Measurements from ENCODE around the gene BOC.
"Not testable (repeated sequence)": the region's sequence is repeated elsewhere in the genome, so short reads cannot be mapped to it uniquely, and the experiment has no call there.

The BOC gene

GRCh38 chr3:113171675-113172300 lies 39.6 kb upstream of the BOC start:
- not testable (repeated sequence) for H3K27ac ChIP-seq (ENCODE audit: low read length); H3K4me3 ChIP-seq (ENCODE audit: low read length); H3K4me1 ChIP-seq (ENCODE audit: insufficient read depth, low read length); H3K27me3 ChIP-seq (ENCODE audit: insufficient read depth, low read length); H3K9me3 ChIP-seq (ENCODE audit: insufficient read depth, low read depth, low read length); H3K9ac ChIP-seq (ENCODE audit: low read depth, low read length); H3K36me3 ChIP-seq (ENCODE audit: insufficient read depth, low read depth, low read length)

GRCh38 chr3:113173102-113173501 lies 38.3 kb upstream of the BOC start:
- H3K4me1 ChIP-seq (ENCODE audit: insufficient read depth, low read length): peaks cover 3% of the 10 kb centered on the region; the same call in 1 of the 2 replicates
- no peak overlapping the region for H3K9ac ChIP-seq (ENCODE audit: low read depth, low read length)
- H3K27ac ChIP-seq (ENCODE audit: low read length): no peak overlapping the region
- no peak overlapping the region for H3K4me3 ChIP-seq (ENCODE audit: low read length)
- no peaks in the 10 kb centered on the region for H3K36me3 ChIP-seq (ENCODE audit: insufficient read depth, low read depth, low read length)
- H3K27me3 ChIP-seq (ENCODE audit: insufficient read depth, low read length): no peaks in the 10 kb centered on the region
- no peaks in the 10 kb centered on the region for H3K9me3 ChIP-seq (ENCODE audit: insufficient read depth, low read depth, low read length)

DNA sequence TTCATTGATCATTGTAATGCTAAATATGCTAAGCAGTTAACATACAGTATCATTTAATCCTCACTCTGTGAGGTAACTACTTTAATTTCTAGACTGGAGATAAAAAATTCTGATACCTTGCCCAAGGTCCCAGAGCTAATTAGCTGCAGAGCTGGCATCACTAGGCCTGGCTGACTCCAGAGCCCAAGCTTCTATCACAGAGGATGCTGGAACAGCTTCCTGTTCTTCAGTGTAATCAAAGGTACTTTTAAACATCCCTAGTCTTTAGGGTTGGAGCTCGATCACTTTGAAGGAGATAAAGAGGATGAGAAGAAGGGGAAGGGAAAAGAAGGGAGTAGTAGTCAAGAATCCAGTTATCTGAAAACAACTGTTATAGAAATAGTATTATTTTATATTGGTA lies 37.1 kb upstream of the BOC start:
- H3K4me1 ChIP-seq (ENCODE audit: insufficient read depth, low read length): peaks cover 3% of the 10 kb centered on the region; the same call in 1 of the 2 replicates
- H3K4me3 ChIP-seq (ENCODE audit: low read length): no peak overlapping the region
- no peaks in the 10 kb centered on the region for H3K36me3 ChIP-seq (ENCODE audit: insufficient read depth, low read depth, low read length)
- H3K27me3 ChIP-seq (ENCODE audit: insufficient read depth, low read length): no peaks in the 10 kb centered on the region
- H3K27ac ChIP-seq (ENCODE audit: low read length): no peak overlapping the region
- no peak overlapping the region for H3K9ac ChIP-seq (ENCODE audit: low read depth, low read length)
- H3K9me3 ChIP-seq (ENCODE audit: insufficient read depth, low read depth, low read length): no peaks in the 10 kb centered on the region

- Histone ChIP-seq H3K36me3 (ENCODE audit: insufficient read depth, low read depth, low read length) (no peaks in the 10 kb centered on the region), H3K27me3 (ENCODE audit: insufficient read depth, low read length) (no peaks in the 10 kb centered on the region), H3K9ac (ENCODE audit: low read depth, low read length) (no peak overlapping the region), H3K4me3 (ENCODE audit: low read length) (no peak overlapping the region), H3K9me3 (ENCODE audit: insufficient read depth, low read depth, low read length) (no peaks in the 10 kb centered on the region), H3K27ac (ENCODE audit: low read length) (no peak overlapping the region), H3K4me1 (ENCODE audit: insufficient read depth, low read length) (peaks cover 3% of the 10 kb centered on the region; the same call in 1 of the 2 replicates)
Observed at GRCh38 chr3:113174801-113175485, 36.4 kb upstream of the BOC start.

DNA sequence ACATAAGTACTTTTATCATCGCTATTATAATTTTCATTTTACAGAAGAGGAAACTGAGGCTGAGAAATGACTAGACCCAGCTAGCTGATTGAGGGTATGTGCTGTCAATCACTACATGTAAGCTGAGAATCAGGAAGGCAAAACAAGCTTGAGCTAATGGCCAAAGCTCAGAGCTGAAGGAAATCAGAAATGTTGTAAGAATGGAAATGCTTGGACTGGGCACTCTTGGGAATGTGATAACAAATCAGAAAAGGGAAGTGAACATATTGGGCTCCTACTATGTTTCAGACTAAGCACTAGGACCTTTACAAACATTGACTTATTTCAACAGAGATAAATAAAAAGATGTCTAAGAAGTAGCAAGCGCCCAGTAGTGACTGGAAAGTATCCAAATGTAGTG lies 33.8 kb upstream of the BOC start:
- Histone ChIP-seq H3K9ac (ENCODE audit: low read depth, low read length) (no peak overlapping the region), H3K4me1 (ENCODE audit: insufficient read depth, low read length) (peaks cover 7% of the 10 kb centered on the region; the same call in 1 of the 2 replicates), H3K4me3 (ENCODE audit: low read length) (no peak overlapping the region), H3K27ac (ENCODE audit: low read length) (no peak overlapping the region), H3K9me3 (ENCODE audit: insufficient read depth, low read depth, low read length) (no peaks in the 10 kb centered on the region), H3K36me3 (ENCODE audit: insufficient read depth, low read depth, low read length) (no peaks in the 10 kb centered on the region), H3K27me3 (ENCODE audit: insufficient read depth, low read length) (no peaks in the 10 kb centered on the region)

DNA sequence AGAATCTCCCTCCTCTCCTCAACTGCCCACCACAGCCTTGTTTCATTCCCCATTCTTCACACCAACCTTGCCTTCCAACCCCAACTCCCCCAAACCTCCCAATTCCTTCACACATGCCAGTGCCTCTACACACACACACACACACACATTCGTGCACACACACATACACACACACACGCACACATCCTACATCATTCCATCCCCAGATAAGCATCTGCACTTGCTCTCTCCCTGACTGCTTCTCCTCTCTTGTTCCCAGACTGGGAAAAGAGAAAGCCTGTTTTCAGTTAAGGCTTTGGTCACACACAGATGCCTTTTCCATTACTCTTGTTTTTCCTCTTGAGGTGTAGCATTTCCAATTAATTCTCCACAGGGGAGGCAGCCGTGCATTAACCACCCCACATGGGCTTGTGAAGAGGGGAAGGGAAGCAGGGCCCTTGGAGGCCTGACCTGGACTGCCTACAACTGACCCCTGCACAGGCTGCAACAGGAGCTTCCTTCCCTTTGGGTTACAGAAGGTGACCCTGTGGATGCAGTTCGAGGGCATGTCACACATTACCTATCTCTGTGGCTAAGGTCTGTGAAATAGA lies 32.0 kb upstream of the BOC start:
- H3K9ac ChIP-seq (ENCODE audit: low read depth, low read length): no peak overlapping the region
- no peaks in the 10 kb centered on the region for H3K36me3 ChIP-seq (ENCODE audit: insufficient read depth, low read depth, low read length)
- no peaks in the 10 kb centered on the region for H3K27me3 ChIP-seq (ENCODE audit: insufficient read depth, low read length)
- peaks cover 7% of the 10 kb centered on the region; the same call in 1 of the 2 replicates for H3K4me1 ChIP-seq (ENCODE audit: insufficient read depth, low read length)
- no peak overlapping the region for H3K4me3 ChIP-seq (ENCODE audit: low read length)
- no peaks in the 10 kb centered on the region for H3K9me3 ChIP-seq (ENCODE audit: insufficient read depth, low read depth, low read length)
- no peak overlapping the region for H3K27ac ChIP-seq (ENCODE audit: low read length)

- Histone ChIP-seq H3K27ac (ENCODE audit: low read length) (no peak overlapping the region), H3K4me1 (ENCODE audit: insufficient read depth, low read length) (peaks cover 4% of the 10 kb centered on the region; the same call in 1 of the 2 replicates), H3K36me3 (ENCODE audit: insufficient read depth, low read depth, low read length) (no peaks in the 10 kb centered on the region), H3K9me3 (ENCODE audit: insufficient read depth, low read depth, low read length) (no peaks in the 10 kb centered on the region), H3K9ac (ENCODE audit: low read depth, low read length) (no peak overlapping the region), H3K4me3 (ENCODE audit: low read length) (no peak overlapping the region), H3K27me3 (ENCODE audit: insufficient read depth, low read length) (no peaks in the 10 kb centered on the region)
Observed at GRCh38 chr3:113183748-113184661, 27.4 kb upstream of the BOC start.

DNA sequence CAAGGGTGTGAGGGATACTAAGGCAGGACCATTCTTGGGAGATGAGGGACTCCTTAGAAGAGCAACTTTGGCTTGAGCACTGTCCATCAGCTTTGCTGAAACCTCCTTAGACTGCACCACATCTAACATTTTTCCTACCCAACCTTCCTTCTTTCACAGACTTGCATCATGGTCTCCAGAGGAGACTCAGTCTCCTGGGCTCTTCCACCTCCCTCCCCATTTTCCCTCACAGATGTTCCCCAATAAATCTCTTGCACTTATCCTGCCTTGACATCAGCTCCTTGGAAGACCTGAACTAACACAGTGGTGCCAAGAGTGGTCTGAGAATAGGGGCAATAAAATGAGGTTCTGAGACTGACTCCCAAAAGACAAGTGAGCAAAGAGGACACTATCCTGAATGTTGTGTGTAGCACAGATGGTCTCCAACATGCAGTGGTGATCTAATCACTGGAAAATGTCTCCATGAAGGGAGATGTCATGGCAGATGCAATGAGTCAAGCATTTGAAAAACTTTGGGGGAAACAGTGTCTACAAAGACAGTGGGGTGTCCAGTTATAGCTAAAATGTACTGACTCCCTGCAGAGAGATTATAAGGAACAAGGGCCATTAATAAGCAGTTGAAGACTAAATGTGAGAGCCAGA lies 26.0 kb upstream of the BOC start:
- Histone ChIP-seq H3K4me3 (ENCODE audit: low read length) (no peak overlapping the region), H3K9me3 (ENCODE audit: insufficient read depth, low read depth, low read length) (no peaks in the 10 kb centered on the region), H3K4me1 (ENCODE audit: insufficient read depth, low read length) (peaks cover under 1% of the 10 kb centered on the region; the same call in 1 of the 2 replicates), H3K27me3 (ENCODE audit: insufficient read depth, low read length) (no peaks in the 10 kb centered on the region), H3K27ac (ENCODE audit: low read length) (no peak overlapping the region), H3K9ac (ENCODE audit: low read depth, low read length) (no peak overlapping the region), H3K36me3 (ENCODE audit: insufficient read depth, low read depth, low read length) (no peaks in the 10 kb centered on the region)

DNA sequence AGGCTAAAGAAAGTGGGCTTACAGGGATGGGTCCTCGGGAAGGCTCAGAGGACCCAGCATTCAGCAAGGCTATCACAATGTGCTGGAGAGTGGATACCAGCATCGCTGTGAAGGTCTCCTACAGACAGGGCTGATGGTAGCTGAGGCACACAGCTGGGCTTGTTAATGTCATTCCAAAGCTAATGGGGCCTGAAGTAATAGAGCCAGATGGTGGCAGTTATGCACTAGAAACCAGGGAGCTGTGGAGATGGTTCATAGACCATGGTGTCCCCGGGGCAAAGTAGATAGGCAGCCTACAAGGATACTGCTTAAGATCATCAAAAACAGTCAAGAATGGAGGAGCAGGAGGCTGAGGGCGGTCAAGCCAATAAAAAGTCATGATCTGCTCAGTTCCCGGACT lies 24.8 kb upstream of the BOC start:
- Histone ChIP-seq H3K4me1 (ENCODE audit: insufficient read depth, low read length) (no peaks in the 10 kb centered on the region), H3K36me3 (ENCODE audit: insufficient read depth, low read depth, low read length) (no peaks in the 10 kb centered on the region), H3K4me3 (ENCODE audit: low read length) (no peak overlapping the region), H3K27me3 (ENCODE audit: insufficient read depth, low read length) (no peaks in the 10 kb centered on the region), H3K27ac (ENCODE audit: low read length) (no peak overlapping the region), H3K9ac (ENCODE audit: low read depth, low read length) (no peak overlapping the region), H3K9me3 (ENCODE audit: insufficient read depth, low read depth, low read length) (no peaks in the 10 kb centered on the region)

- Histone ChIP-seq H3K36me3 (ENCODE audit: insufficient read depth, low read depth, low read length) (no peaks in the 10 kb centered on the region), H3K27me3 (ENCODE audit: insufficient read depth, low read length) (no peaks in the 10 kb centered on the region), H3K9me3 (ENCODE audit: insufficient read depth, low read depth, low read length) (no peaks in the 10 kb centered on the region; the same call in 1 of the 2 replicates), H3K4me1 (ENCODE audit: insufficient read depth, low read length) (peaks cover 12% of the 10 kb centered on the region; the same call in 1 of the 2 replicates), H3K9ac (ENCODE audit: low read depth, low read length) (no peak overlapping the region; the same call in 1 of the 2 replicates), H3K27ac (ENCODE audit: low read length) (no peak overlapping the region), H3K4me3 (ENCODE audit: low read length) (no peak overlapping the region)
Observed at GRCh38 chr3:113193288-113193687, 18.1 kb upstream of the BOC start.

GRCh38 chr3:113193719-113194118 lies 17.6 kb upstream of the BOC start:
- Histone ChIP-seq H3K27me3 (ENCODE audit: insufficient read depth, low read length) (no peaks in the 10 kb centered on the region), H3K9me3 (ENCODE audit: insufficient read depth, low read depth, low read length) (no peaks in the 10 kb centered on the region; the same call in 1 of the 2 replicates), H3K4me1 (ENCODE audit: insufficient read depth, low read length) (peaks cover 12% of the 10 kb centered on the region; the same call in 1 of the 2 replicates), H3K27ac (ENCODE audit: low read length) (no peak overlapping the region), H3K36me3 (ENCODE audit: insufficient read depth, low read depth, low read length) (no peaks in the 10 kb centered on the region), H3K9ac (ENCODE audit: low read depth, low read length) (no peak overlapping the region), H3K4me3 (ENCODE audit: low read length) (0 out of 2 replicates have a peak overlapping the region, but pooled peaks have one; percentile 13)

Data from iPS-20b (cell line).